Posterior cingulate gyrus (tissue), 11 donors: ENCODE results near the gene BMF.
A peak's percentile ranks its signal among the peaks of the same experiment; 100 is the strongest.

Source experiments
- DNase-seq, 10 donors: peaks; one replicate each; pipeline versions ENCODE4 v3.0.0 to v3.0.0-alpha.2; 2020 to 2021; ENCODE audit warnings: mixed read lengths in 3 of 10
- intact Hi-C: fragments of 100-400 bp; cut with DNase I; formaldehyde crosslinking; loops from one replicate; pipeline ENCODE4 v1.15.1; 2023

Gene BMF

GRCh38 chr15:40040770-40041169 is 67.9 kb downstream of the BMF start:
- intact Hi-C loops: no loop called here
- DNase-seq: no peak

GRCh38 chr15:40040293-40040635 is 68.4 kb downstream of the BMF start:
- intact Hi-C loops: no loop called here

GRCh38 chr15:40038638-40039543 is 69.8 kb downstream of the BMF start, which contains the start of gene SRP14:
Gene SRP14 (minus strand): TSS chr15:40039181. CDS start chr15:40039116, 65 bp downstream.
- intact Hi-C loops: loop anchor here (5.0 kb wide), 1 partner anchor 123 kb away; the partner anchor contains the start of gene BUB1B
- peak; percentile 89 to 99 (median 96) for DNase-seq

More at GRCh38 chr15:40040293-40040635, 68.4 kb downstream of the BMF start:
- DNase-seq: no peak

GRCh38 chr15:40038275-40038637 is 70.4 kb downstream of the BMF start:
- intact Hi-C loops: loop anchor here (5.0 kb wide), 1 partner anchor 124 kb away; the partner anchor contains the start of gene BUB1B
- no peak for DNase-seq
